ENCODE results near the gene HEATR9. TPM values are rescaled to one million over a fixed set of nuclear protein-coding genes. Genes with fewer than 3 reads are reported as not detected.

Gene HEATR9
- total RNA-seq, 1 donor from 2014 or later: 0.17 TPM

DNA sequence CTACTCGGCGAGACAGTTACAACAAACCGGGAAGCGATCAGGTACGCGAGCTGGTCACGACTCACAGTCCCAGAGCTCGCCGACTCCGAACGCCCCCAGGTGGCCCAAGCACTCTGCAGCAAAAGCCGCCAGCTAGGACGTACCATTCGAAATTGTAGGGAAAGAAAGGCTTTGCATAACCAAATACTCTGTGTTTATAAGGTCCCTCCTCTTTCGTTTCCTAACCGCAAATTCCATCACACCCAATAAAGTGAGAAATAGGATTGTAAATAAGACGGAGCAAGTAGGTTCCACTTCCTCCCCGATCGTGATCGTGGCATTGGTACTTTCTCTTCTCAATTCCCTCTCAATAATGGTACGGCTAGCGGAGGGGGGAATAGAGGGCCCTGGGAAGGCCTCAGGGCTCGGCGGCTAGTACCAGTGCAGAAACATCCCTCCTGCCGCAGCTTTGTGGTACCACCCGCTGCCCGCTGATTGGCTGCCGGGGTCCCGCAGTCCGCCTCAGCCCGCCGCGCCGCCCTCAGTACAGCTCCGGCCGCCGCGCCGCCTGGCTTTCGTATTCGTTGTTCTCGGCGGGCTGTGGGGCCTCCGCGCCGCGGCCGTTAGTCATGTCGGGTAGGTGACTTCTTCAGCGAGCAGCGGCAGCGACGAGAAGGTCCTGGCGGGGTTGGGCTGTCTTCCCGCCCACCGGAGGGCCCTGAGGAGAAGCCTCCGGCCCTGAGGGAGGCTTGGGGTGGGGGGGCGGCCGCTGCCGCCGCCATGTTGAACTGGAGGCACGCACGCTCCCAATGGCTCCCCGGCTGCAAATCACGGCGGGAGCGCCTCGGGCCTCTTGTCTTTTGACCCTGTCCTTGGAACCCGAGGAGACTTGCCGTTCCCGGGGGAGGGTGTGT lies 59.5 kb downstream of the HEATR9 start, which contains the start of gene TAF15:
Gene TAF15 (plus strand): TSS at position 523 of the 893 bp plus-strand sequence. CDS start 86 bp downstream, at position 609.
- peaks cover 47% of the 10 kb centered on the region for H3K4me1 ChIP-seq
- no peaks in the 10 kb centered on the region for H3K9me3 ChIP-seq

DNA sequence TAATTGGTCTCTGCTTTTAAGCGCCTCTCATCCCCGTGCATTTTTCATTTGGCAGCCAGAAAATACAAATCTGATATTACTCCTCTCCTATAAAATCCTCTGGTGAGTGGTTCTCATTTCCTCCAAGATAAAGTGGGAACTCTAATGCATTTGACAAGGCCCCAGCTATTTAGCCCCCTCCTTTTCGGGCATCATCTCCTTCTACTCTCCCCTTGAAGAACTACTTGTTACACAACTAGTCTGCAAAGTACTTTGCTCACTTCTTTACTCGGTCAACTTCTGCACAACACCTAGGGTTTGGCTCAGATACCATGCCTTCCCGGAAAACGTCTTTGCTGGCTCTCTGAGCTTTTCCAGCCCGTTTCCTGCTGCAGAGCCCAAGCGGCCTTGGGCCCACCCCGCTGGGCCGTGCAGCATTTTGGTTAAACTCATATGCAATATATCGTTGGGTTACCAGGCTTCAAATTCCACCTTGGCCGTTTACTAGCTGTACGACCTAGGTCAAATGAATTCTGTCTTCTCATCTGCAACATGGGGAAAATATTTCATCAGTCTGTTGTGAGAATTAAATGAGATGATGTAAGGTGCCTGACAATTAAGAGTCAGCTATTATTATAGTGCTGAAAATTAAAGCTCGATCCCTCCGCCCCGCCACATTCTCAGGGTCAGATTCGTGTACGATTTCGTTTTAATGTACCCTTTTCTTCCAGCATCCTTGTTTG lies 60.3 kb downstream of the HEATR9 start:
- no peak for ATAC-seq
- TF ChIP-seq, protein P1, sequence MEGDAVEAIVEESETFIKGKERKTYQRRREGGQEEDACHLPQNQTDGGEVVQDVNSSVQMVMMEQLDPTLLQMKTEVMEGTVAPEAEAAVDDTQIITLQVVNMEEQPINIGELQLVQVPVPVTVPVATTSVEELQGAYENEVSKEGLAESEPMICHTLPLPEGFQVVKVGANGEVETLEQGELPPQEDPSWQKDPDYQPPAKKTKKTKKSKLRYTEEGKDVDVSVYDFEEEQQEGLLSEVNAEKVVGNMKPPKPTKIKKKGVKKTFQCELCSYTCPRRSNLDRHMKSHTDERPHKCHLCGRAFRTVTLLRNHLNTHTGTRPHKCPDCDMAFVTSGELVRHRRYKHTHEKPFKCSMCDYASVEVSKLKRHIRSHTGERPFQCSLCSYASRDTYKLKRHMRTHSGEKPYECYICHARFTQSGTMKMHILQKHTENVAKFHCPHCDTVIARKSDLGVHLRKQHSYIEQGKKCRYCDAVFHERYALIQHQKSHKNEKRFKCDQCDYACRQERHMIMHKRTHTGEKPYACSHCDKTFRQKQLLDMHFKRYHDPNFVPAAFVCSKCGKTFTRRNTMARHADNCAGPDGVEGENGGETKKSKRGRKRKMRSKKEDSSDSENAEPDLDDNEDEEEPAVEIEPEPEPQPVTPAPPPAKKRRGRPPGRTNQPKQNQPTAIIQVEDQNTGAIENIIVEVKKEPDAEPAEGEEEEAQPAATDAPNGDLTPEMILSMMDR (IDR thresholded peaks at IDR 0.05): no peak
- Histone ChIP-seq H3K27ac (peak overlapping the region; percentile 91), H3K27me3 (no peaks in the 10 kb centered on the region), H3K36me3 (no peaks in the 10 kb centered on the region), H3K4me1 (peaks cover 45% of the 10 kb centered on the region), H3K9me3 (no peaks in the 10 kb centered on the region), H3K4me3 (peak overlapping the region; percentile 77)
- no peak for DNase-seq
- intact Hi-C loops (cut with DNase I): loop anchor here (5.0 kb wide), 1 partner anchor 41 kb away; no protein-coding TSS in a partner anchor

More for the DNA sequence above, 59.5 kb downstream of the HEATR9 start, which contains the start of gene TAF15:
- peak within 1 kb of the TSS; percentile 77 for H3K4me3 ChIP-seq
- TF ChIP-seq, protein P1 (IDR thresholded peaks at IDR 0.05): peak; percentile 65
- DNase-seq (peak; percentile 97), ATAC-seq (peak; percentile 98)
- H3K27ac ChIP-seq: peak within 1 kb of the TSS; percentile 91
- no peaks in the 10 kb centered on the region for H3K36me3 ChIP-seq
- intact Hi-C loops (cut with DNase I): loop anchor here (5.0 kb wide), 1 partner anchor 42 kb away; no protein-coding TSS in a partner anchor
- no peaks in the 10 kb centered on the region for H3K27me3 ChIP-seq

DNA sequence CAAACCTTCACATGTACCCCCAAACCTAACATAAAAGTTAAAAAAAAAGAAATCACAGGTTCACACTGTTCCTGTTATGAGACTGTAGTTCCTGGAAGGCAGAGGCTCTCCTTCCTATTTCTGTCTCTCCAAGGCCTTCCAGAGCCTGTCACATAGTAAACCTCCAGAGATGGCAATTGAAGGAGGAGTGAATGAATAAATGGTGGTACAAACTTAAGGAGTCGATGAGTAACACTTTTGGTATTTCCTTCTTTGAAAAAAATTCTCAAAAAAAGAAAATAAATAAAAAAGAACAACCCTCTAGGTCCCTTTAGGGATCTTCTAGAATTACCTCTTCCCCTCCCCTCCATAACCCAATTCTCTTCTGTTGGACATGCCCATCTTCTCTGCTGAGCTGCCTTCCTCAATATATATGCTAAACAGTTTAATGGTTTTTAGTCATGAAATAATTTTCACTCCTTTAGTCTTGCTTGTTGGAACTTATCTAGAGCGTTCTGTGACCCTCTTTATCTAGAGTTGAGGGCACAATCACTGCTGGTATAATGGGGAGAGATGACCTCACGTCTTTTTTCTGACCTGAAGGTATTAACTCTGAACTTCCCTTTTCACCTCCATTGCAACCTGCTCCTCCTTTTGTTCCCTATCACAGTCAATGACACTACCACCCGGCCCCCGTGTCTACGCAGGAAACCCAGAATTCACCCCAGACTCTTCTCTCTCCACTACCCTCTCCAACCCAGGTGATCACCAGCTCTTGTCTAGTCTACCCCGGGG lies 61.1 kb downstream of the HEATR9 start:
- H3K36me3 ChIP-seq: no peaks in the 10 kb centered on the region

More for the DNA sequence above, 61.1 kb downstream of the HEATR9 start:
- Histone ChIP-seq H3K4me3 (no peak overlapping the region), H3K9me3 (no peaks in the 10 kb centered on the region), H3K4me1 (peaks cover 40% of the 10 kb centered on the region), H3K27me3 (no peaks in the 10 kb centered on the region), H3K27ac (no peak overlapping the region)
- intact Hi-C loops (cut with DNase I): loop anchor here (5.0 kb wide), 1 partner anchor 40 kb away; no protein-coding TSS in a partner anchor
- TF ChIP-seq, protein P1 (IDR thresholded peaks at IDR 0.05): no peak
- ATAC-seq: no peak
- no peak for DNase-seq

Other genes with a start within 250 kb of the HEATR9 start
- 2.2 TPM for gene RASL10B, start 137.3 kb downstream of the HEATR9 start, total RNA-seq
- gene GAS2L2, start 115.7 kb downstream of the HEATR9 start, total RNA-seq: not detected
- not detected for gene C17orf50, start 108.0 kb downstream of the HEATR9 start, total RNA-seq
- gene MMP28, start 73.2 kb downstream of the HEATR9 start, total RNA-seq: 55.6 TPM
- 142 TPM for gene TAF15, start 59.4 kb downstream of the HEATR9 start, total RNA-seq
- 22.5 TPM for gene CCL5, start 11.5 kb upstream of the HEATR9 start, total RNA-seq
- gene RDM1, start 61.9 kb upstream of the HEATR9 start, total RNA-seq: not detected
- gene LYZL6, start 74.8 kb upstream of the HEATR9 start, total RNA-seq: not detected
- 0.58 TPM for gene CCL16, start 112.6 kb upstream of the HEATR9 start, total RNA-seq
- gene CCL14, start 117.8 kb upstream of the HEATR9 start, total RNA-seq: 110 TPM
- gene CCL15, start 132.7 kb upstream of the HEATR9 start, total RNA-seq: 1.3 TPM
- 26.5 TPM for gene CCL23, start 149.1 kb upstream of the HEATR9 start, total RNA-seq
- gene CCL18, start 195.4 kb upstream of the HEATR9 start, total RNA-seq: 31.9 TPM
- 9.9 TPM for gene CCL3, start 221.3 kb upstream of the HEATR9 start, total RNA-seq
- 12.5 TPM for gene CCL4, start 234.9 kb upstream of the HEATR9 start, total RNA-seq